Endothelial cell of umbilical vein (primary cell): ENCODE data around the gene TENM4. TPM values are rescaled to one million over a fixed set of nuclear protein-coding genes. Genes with fewer than 3 reads are reported as not detected.

ENCODE experiments used
- BruUV-seq: library from RNA; stranded (reverse); fragments of 400-500 nt; replicated peaks from 2 replicates; lab custom pipeline; 2021; lab: Mats Ljungman, UMichigan
- CTCF ChIA-PET: fragments of 300-600, 350-600 bp; sonication (Branson Sonifier 250); formaldehyde crosslinking; loops from one replicate; lab custom pipeline; 2021; ENCODE audit warnings: antibody characterized with exemption, inconsistent platforms; lab: Charles Lee
- POLR2A ChIA-PET: fragments of 300-600, 350-600 bp; sonication (Branson Sonifier 250); formaldehyde crosslinking; loops from one replicate; lab custom pipeline; 2021; ENCODE audit warnings: antibody characterized with exemption, inconsistent platforms; lab: Charles Lee
- DNase-seq: peaks from one replicate; pipeline ENCODE4 v3.0.0-alpha.2; 2011; ENCODE audit warnings: low read depth, low spot score
- FAIRE-seq: peaks from 2 replicates; lab custom pipeline; 2011; peaks lifted over from hg19 to GRCh38; lab: Jason Lieb, UNC
- H2AFZ ChIP-seq: 2 replicates; pipeline ENCODE4 v1.6.0; 2012; ENCODE audit warnings: low read depth, low read length, control low read depth, inconsistent platforms
- H3K27ac ChIP-seq: 2 replicates; pipeline ENCODE4 v1.5.1; 2011; ENCODE audit warnings: low read depth, mild to moderate bottlenecking, control low read depth, low read length, moderate library complexity; ENCODE audit not compliant: insufficient read depth
- H3K27me3 ChIP-seq, 2 experiments: 2 replicates each; pipeline versions ENCODE4 v1.6.0 to v1.6.1; 2011; ENCODE audit warnings: low read length in 2 of 2, mixed read lengths in 1 of 2; ENCODE audit not compliant: control insufficient read depth in 2 of 2, insufficient read depth in 2 of 2
- H3K36me3 ChIP-seq, 2 experiments: 2 replicates in 1 of 2; 3 replicates in 1 of 2; pipeline ENCODE4 v1.5.1; 2011; ENCODE audit warnings: low read length in 2 of 2, mild to moderate bottlenecking in 1 of 2, moderate library complexity in 1 of 2; ENCODE audit not compliant: control insufficient read depth in 2 of 2, insufficient read depth in 2 of 2; ENCODE audit errors: extremely low read depth in 1 of 2
- H3K4me1 ChIP-seq: 3 replicates; pipeline ENCODE4 v1.5.1; 2011; ENCODE audit warnings: mild to moderate bottlenecking, low read length; ENCODE audit not compliant: control insufficient read depth, insufficient read depth; ENCODE audit errors: extremely low read depth
- H3K4me2 ChIP-seq: 2 replicates; pipeline ENCODE4 v1.6.1; 2011; ENCODE audit warnings: low read length, control low read depth, mixed read lengths; ENCODE audit not compliant: insufficient read depth
- H3K4me3 ChIP-seq, 3 experiments: fragments of 200-600 bp in 1 of 3; sonication (generic), shearing (Covaris generic) in 1 of 3; replicated peaks in 1 of 3; 2 replicates each; pipeline ENCODE4 v1.5.1; 2011 to 2016; ENCODE audit warnings: control low read depth in 3 of 3, low read length in 3 of 3, mild to moderate bottlenecking in 2 of 3, inconsistent platforms in 1 of 3, low read depth in 1 of 3, moderate library complexity in 1 of 3; ENCODE audit not compliant: insufficient read depth in 1 of 3
- H3K79me2 ChIP-seq: 2 replicates; pipeline ENCODE4 v1.6.0; 2012; ENCODE audit warnings: low read length, inconsistent platforms; ENCODE audit not compliant: control insufficient read depth, insufficient read depth
- H3K9ac ChIP-seq: replicated peaks from 2 replicates; pipeline ENCODE3; 2011; ENCODE audit warnings: low read length, control low read depth; ENCODE audit not compliant: insufficient read depth; ENCODE audit errors: extremely low read depth
- H3K9me1 ChIP-seq: replicated peaks from 3 replicates; pipeline ENCODE4 v1.6.0; 2011; ENCODE audit warnings: mild to moderate bottlenecking, low read length; ENCODE audit not compliant: control insufficient read depth, insufficient read depth; ENCODE audit errors: extremely low read depth
- H3K9me3 ChIP-seq: replicated peaks from 2 replicates; pipeline ENCODE4 v1.5.1; 2012; ENCODE audit warnings: low read length, inconsistent platforms; ENCODE audit not compliant: control insufficient read depth, insufficient read depth
- H4K20me1 ChIP-seq: replicated peaks from 2 replicates; pipeline ENCODE3; 2011; ENCODE audit warnings: mild to moderate bottlenecking, low read length; ENCODE audit not compliant: control insufficient read depth, insufficient read depth; ENCODE audit errors: extremely low read depth
- CTCF ChIP-seq, 2 donors: IDR thresholded peaks; 1 replicate in 1 of 2; 2 replicates in 1 of 2; pipeline ENCODE4 v1.5.1; 2011; ENCODE audit warnings: low read length in 2 of 2, mild to moderate bottlenecking in 2 of 2, moderate library complexity in 2 of 2, control low read depth in 1 of 2, inconsistent platforms in 1 of 2, low read depth in 1 of 2; ENCODE audit not compliant: insufficient read depth in 1 of 2; ENCODE audit errors: extremely low read depth in 1 of 2
- EZH2 ChIP-seq: IDR thresholded peaks from 2 replicates; pipeline ENCODE4 v1.6.1; 2012; ENCODE audit warnings: borderline replicate concordance, low read depth, mild to moderate bottlenecking, moderate library complexity, low read length, inconsistent platforms; ENCODE audit not compliant: severe bottlenecking
- FOS ChIP-seq: IDR thresholded peaks from 2 replicates; pipeline ENCODE4 v1.6.1; 2011; ENCODE audit warnings: mild to moderate bottlenecking, low read length, moderate library complexity, borderline replicate concordance; ENCODE audit not compliant: insufficient read depth
- GATA2 ChIP-seq: IDR thresholded peaks from 2 replicates; pipeline ENCODE4 v1.7.0; 2011; ENCODE audit warnings: low read depth, mild to moderate bottlenecking, moderate library complexity, mixed read lengths, low read length; ENCODE audit not compliant: insufficient read length, insufficient read depth
- JUN ChIP-seq: IDR thresholded peaks from 2 replicates; pipeline ENCODE4 v1.6.1; 2011; ENCODE audit warnings: borderline replicate concordance, low read depth; ENCODE audit not compliant: insufficient read length, insufficient read depth
- MYC ChIP-seq: IDR thresholded peaks from one replicate; pipeline ENCODE4 v1.6.1; 2011; ENCODE audit warnings: mild to moderate bottlenecking, low read depth, low read length
- POLR2A ChIP-seq: IDR thresholded peaks from 2 replicates; pipeline ENCODE4 v1.6.1; 2012; ENCODE audit warnings: low read depth, mild to moderate bottlenecking, control low read depth, low read length
- POLR2AphosphoS5 ChIP-seq: IDR thresholded peaks from 2 replicates; pipeline ENCODE4 v1.6.1; 2012; ENCODE audit warnings: low read depth, mild to moderate bottlenecking, control low read depth, low read length, moderate library complexity; ENCODE audit not compliant: insufficient read depth
- dilution Hi-C: fragments of 300-500 bp; cut with MboI; formaldehyde crosslinking; loops from one replicate; pipeline ENCODE4 v1.15.0; 2019; ENCODE audit warnings: low sequenced_read_pairs; ENCODE audit not compliant: extremely low pct_ligation_motif_present
- intact Hi-C: fragments of 100-400 bp; cut with micrococcal nuclease; formaldehyde crosslinking; loops from one replicate; pipeline ENCODE4 v1.10.0; 2022
- polyA plus RNA-seq, 4 experiments: library from polyadenylated mRNA; depleted of rRNA in 3 of 4; stranded (reverse) in 3 of 4; unstranded in 1 of 4; fragments of >200 nt; gene quantifications; 2 replicates each; pipeline versions ENCODE4 v1.2.1 to v1.2.3, GENCODE V29; 2011 to 2012; ENCODE audit warnings: missing spikeins in 1 of 4
- total RNA-seq: library from RNA; stranded (reverse); gene quantifications from 2 replicates; pipeline ENCODE4 v1.2.3, GENCODE V29; 2021
- TF ChIP-seq, protein P1 (sequence below): IDR thresholded peaks from 2 replicates; pipeline ENCODE4 v1.6.1; 2011; ENCODE audit not compliant: insufficient read depth, insufficient read length

TENM4 gene
- total and polyA plus RNA-seq, 2 donors (not counting 3 experiments of a cell fraction or from before 2014, with no cell fraction given) = 0.06 to 0.27 TPM

DNA sequence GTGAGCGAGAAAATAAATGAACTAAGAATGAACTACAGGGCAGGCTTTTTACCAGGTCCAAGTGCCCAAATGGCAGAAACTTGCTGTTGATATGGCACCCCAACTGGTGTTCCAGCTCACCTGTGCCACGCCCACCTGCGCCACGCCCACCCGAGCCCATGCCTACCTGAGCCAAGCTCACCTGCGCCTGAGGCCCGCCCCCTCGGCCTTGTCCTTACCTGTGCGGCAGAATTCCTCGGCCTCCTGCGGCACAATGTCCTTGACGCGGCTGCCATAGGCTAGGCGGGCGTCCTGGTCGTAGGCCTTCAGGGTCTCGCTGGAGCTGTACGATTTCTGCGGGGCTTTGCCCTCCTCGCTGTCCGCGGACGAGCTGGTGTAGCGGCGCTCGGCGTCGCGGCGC lies 371.3 kb downstream of the TENM4 start:
- no peak overlapping the region for H3K4me3 ChIP-seq
- intact Hi-C loops = no loop called here
- H3K4me2 ChIP-seq = no peak overlapping the region
- ChIA-PET POLR2A (no interaction called here), CTCF (interaction anchor here (2.5 kb wide), 1 partner anchor 30 kb away, joined by 17 read pairs; no protein-coding TSS in a partner anchor)
- no peak overlapping the region for H2AFZ ChIP-seq
- H3K27me3 ChIP-seq = peaks cover 0 to 4% of the 10 kb centered on the region in 2 experiments
- no peaks in the 10 kb centered on the region for H3K36me3 ChIP-seq
- H3K9ac ChIP-seq = no peak overlapping the region
- no TSS peak for BruUV-seq
- dilution Hi-C loops = no loop called here
- no peaks in the 10 kb centered on the region for H3K79me2 ChIP-seq
- no peaks in the 10 kb centered on the region for H3K9me1 ChIP-seq
- no peaks in the 10 kb centered on the region for H3K9me3 ChIP-seq
- DNase-seq = no peak
- H3K27ac ChIP-seq = no peak overlapping the region
- no peaks in the 10 kb centered on the region for H3K4me1 ChIP-seq
- TF ChIP-seq MYC = no peak
- TF ChIP-seq CTCF (IDR thresholded peaks at IDR 0.05; ENCODE audit: extremely low read depth in 1 of 2, insufficient read depth in 1 of 2, low read depth in 1 of 2, low read length in 2 of 2) = no peak
- TF ChIP-seq JUN = no peak
- TF ChIP-seq POLR2A = no peak
- TF ChIP-seq EZH2 = no peak
- no peak for TF ChIP-seq POLR2AphosphoS5
- TF ChIP-seq GATA2 = no peak
- TF ChIP-seq, protein P1, sequence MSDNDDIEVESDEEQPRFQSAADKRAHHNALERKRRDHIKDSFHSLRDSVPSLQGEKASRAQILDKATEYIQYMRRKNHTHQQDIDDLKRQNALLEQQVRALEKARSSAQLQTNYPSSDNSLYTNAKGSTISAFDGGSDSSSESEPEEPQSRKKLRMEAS = no peak
- no peak for TF ChIP-seq FOS
- H4K20me1 ChIP-seq = no peaks in the 10 kb centered on the region
- FAIRE-seq = no peak
